ENCODE data around the gene IL10RA. TPM values are rescaled to one million over a fixed set of nuclear protein-coding genes. Genes with fewer than 3 reads are reported as not detected.
"Not testable (repeated sequence)": the region's sequence is repeated elsewhere in the genome, so short reads cannot be mapped to it uniquely, and the experiment has no call there.

Gene IL10RA
- total RNA-seq, 1 donor from 2014 or later, result 0.25 TPM

GRCh38 chr11:117944554-117944953, 41.6 kb upstream of the IL10RA start:
- TF ChIP-seq CTCF (IDR thresholded peaks at IDR 0.05; ENCODE audit: insufficient read depth, low read length, poor library complexity, severe bottlenecking), result no peak
- H3K4me3 ChIP-seq (ENCODE audit: low read depth, low read length), result no peak overlapping the region
- DNase-seq (ENCODE audit: low read depth), result no peak
- H3K27me3 ChIP-seq (ENCODE audit: control insufficient read depth, insufficient read depth, low read length), result no peaks in the 10 kb centered on the region
- no peaks in the 10 kb centered on the region for H3K36me3 ChIP-seq (ENCODE audit: control insufficient read depth, insufficient read depth, low read length)

GRCh38 chr11:117945047-117945810, 41.0 kb upstream of the IL10RA start:
- TF ChIP-seq CTCF (IDR thresholded peaks at IDR 0.05; ENCODE audit: insufficient read depth, low read length, poor library complexity, severe bottlenecking), result no peak
- no peak for DNase-seq (ENCODE audit: low read depth)
- Histone ChIP-seq H3K4me3 (ENCODE audit: low read depth, low read length) (no peak overlapping the region), H3K36me3 (ENCODE audit: control insufficient read depth, insufficient read depth, low read length) (no peaks in the 10 kb centered on the region), H3K27me3 (ENCODE audit: control insufficient read depth, insufficient read depth, low read length) (no peaks in the 10 kb centered on the region)

GRCh38 chr11:117946156-117946841, 39.9 kb upstream of the IL10RA start:
- no peak for TF ChIP-seq CTCF (IDR thresholded peaks at IDR 0.05; ENCODE audit: insufficient read depth, low read length, poor library complexity, severe bottlenecking)
- H3K4me3 ChIP-seq (ENCODE audit: low read depth, low read length), result no peak overlapping the region
- DNase-seq (ENCODE audit: low read depth), result no peak
- no peaks in the 10 kb centered on the region for H3K27me3 ChIP-seq (ENCODE audit: control insufficient read depth, insufficient read depth, low read length)
- no peaks in the 10 kb centered on the region for H3K36me3 ChIP-seq (ENCODE audit: control insufficient read depth, insufficient read depth, low read length)

- peak; percentile 91 for TF ChIP-seq CTCF (IDR thresholded peaks at IDR 0.05; ENCODE audit: insufficient read depth, low read length, poor library complexity, severe bottlenecking)
- H3K4me3 ChIP-seq (ENCODE audit: low read depth, low read length), result no peak overlapping the region
- H3K27me3 ChIP-seq (ENCODE audit: control insufficient read depth, insufficient read depth, low read length), result no peaks in the 10 kb centered on the region
- peak; percentile 95 for DNase-seq (ENCODE audit: low read depth)
- H3K36me3 ChIP-seq (ENCODE audit: control insufficient read depth, insufficient read depth, low read length), result no peaks in the 10 kb centered on the region
Measured at GRCh38 chr11:117946842-117947526, 39.2 kb upstream of the IL10RA start.

- H3K36me3 ChIP-seq (ENCODE audit: control insufficient read depth, insufficient read depth, low read length); H3K4me3 ChIP-seq (ENCODE audit: low read depth, low read length); H3K27me3 ChIP-seq (ENCODE audit: control insufficient read depth, insufficient read depth, low read length); DNase-seq (ENCODE audit: low read depth): not testable (repeated sequence)
Measured at GRCh38 chr11:117947751-117948150, 38.4 kb upstream of the IL10RA start.

- DNase-seq (ENCODE audit: low read depth); H3K36me3 ChIP-seq (ENCODE audit: control insufficient read depth, insufficient read depth, low read length); H3K4me3 ChIP-seq (ENCODE audit: low read depth, low read length); H3K27me3 ChIP-seq (ENCODE audit: control insufficient read depth, insufficient read depth, low read length): not testable (repeated sequence)
Measured at GRCh38 chr11:117948466-117948865, 37.7 kb upstream of the IL10RA start.
